BJ (cell line): ENCODE results near the gene JADE1. TPM values are rescaled to one million over a fixed set of nuclear protein-coding genes. Genes with fewer than 3 reads are reported as not detected.
A peak's percentile ranks its signal among the peaks of the same experiment; 100 is the strongest.

Experiments
- CTCF ChIA-PET: fragments of 350-600 bp; formaldehyde crosslinking; extraction: SDS; loops from one replicate; lab custom pipeline; 2021; ENCODE audit warnings: antibody characterized with exemption, inconsistent platforms; lab: Yijun Ruan, JAX
- POLR2A ChIA-PET: fragments of 300-600 bp; sonication (Branson Sonifier 250); formaldehyde crosslinking; extraction: SDS; loops from one replicate; lab custom pipeline; 2021; ENCODE audit warnings: antibody characterized with exemption; lab: Charles Lee
- DNase-seq: peaks from one replicate; pipeline ENCODE4 v3.0.0-alpha.2; 2011; ENCODE audit warnings: low read depth
- H3K27me3 ChIP-seq: 2 replicates; pipeline ENCODE4 v1.6.0; 2011; ENCODE audit warnings: low read length; ENCODE audit not compliant: control insufficient read depth, insufficient read depth
- H3K36me3 ChIP-seq: 2 replicates; pipeline ENCODE4 v1.5.1; 2011; ENCODE audit warnings: low read length; ENCODE audit not compliant: control insufficient read depth, insufficient read depth
- H3K4me3 ChIP-seq: 2 replicates; pipeline ENCODE4 v1.5.1; 2011; ENCODE audit warnings: low read depth, mild to moderate bottlenecking, control low read depth, low read length
- CTCF ChIP-seq: IDR thresholded peaks from 2 replicates; pipeline ENCODE4 v1.5.1; 2011; ENCODE audit warnings: low read depth, mild to moderate bottlenecking, control low read depth, inconsistent platforms, low read length, moderate library complexity; ENCODE audit not compliant: insufficient read depth
- polyA plus RNA-seq: library from polyadenylated mRNA; depleted of rRNA; stranded (reverse); fragments of >200 nt; gene quantifications from 2 replicates; pipeline ENCODE4 v1.2.3, GENCODE V29; 2011

Gene JADE1
- polyA plus RNA-seq, 1 experiment = 15.4 TPM

- Histone ChIP-seq H3K27me3 (peaks cover 2% of the 10 kb centered on the region; the same call in 1 of the 2 replicates), H3K4me3 (no peak overlapping the region), H3K36me3 (no peaks in the 10 kb centered on the region)
- no peak for TF ChIP-seq CTCF
- ChIA-PET CTCF (no interaction called here), POLR2A (no interaction called here)
- no peak for DNase-seq
Observed at GRCh38 chr4:128800284-128800683, 9.2 kb upstream of the JADE1 start.

DNA sequence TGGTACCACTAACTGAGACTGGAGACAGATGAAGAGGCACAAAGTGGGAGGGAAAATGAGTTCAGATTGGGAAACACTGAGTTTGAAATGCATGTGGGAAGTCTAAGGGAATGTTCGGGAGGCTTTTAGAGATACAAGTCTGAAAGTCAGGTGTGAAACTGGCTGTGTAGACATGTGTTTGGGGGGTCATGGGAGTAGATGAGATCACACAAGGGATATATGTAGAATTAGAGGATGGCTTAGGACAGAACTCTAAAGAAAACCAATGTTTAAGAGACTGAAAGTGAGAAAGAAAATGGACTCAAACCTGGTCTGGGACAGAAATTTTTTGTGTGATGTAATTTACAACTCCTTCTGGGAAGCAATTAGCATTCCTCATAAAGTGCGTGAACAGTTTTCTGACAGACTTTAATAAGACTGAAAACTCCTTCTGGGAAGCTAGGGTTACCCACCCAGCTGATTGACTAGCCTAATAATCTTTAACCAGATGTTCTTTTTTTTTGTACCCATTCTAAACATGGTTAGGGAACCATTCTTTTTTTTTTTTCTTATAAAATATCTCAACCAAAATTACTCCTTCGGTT, 8.7 kb upstream of the JADE1 start:
- no peak for TF ChIP-seq CTCF
- ChIA-PET POLR2A (no interaction called here), CTCF (no interaction called here)
- H3K27me3 ChIP-seq = peaks cover 2% of the 10 kb centered on the region; the same call in 1 of the 2 replicates
- H3K36me3 ChIP-seq = no peaks in the 10 kb centered on the region
- DNase-seq = no peak
- H3K4me3 ChIP-seq = no peak overlapping the region

DNA sequence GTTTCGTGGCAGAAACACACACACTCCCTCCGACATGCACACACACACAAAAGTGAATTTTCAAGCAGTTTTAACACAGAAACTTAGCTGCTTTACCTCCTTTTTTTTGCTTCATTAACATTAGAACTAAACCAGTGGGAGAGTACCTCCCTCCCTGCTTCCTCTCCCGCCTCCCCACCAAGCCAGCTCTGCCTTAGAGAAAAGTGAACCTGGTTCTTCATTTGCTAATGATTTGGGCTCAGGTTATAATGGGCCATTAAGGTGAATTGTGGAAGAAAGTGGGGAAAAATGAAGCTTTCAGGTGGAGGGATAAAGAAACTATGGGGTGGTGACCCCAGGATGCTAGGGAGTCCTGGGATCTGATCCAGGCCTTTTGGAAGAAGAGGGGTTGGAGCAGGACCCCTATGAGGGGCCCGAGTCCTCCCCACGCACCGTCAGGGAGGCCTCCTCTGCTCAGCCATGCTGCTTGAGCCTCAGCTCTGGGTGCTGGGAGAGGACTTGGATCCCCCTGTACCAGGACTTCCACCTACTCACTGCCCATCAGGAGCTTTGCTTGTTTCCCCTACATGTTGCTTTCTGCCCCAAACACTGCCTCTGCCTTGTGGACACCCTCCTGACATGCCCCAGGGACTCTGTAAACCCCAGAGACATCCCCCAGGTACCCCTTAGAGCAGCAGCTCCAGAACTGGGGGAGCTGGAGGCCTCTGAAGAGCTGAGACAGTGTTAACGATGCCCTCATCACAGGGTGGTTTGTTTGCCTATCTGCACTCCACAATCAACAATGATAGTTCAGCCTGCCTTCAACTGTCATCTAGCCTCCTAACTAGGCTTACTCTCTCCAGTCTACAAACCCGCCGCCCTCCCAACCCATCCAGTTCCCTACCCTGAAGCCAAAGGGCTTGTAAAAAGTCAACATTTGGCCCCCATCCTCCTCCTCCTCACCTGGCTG, 6.5 kb upstream of the JADE1 start:
- no peak for DNase-seq
- no peak overlapping the region for H3K4me3 ChIP-seq
- H3K36me3 ChIP-seq = no peaks in the 10 kb centered on the region
- TF ChIP-seq CTCF = no peak
- CTCF ChIA-PET = no interaction called here
- peaks cover 2% of the 10 kb centered on the region; the same call in 1 of the 2 replicates for H3K27me3 ChIP-seq
- POLR2A ChIA-PET = no interaction called here

- no peak overlapping the region for H3K4me3 ChIP-seq
- POLR2A ChIA-PET = no interaction called here
- CTCF ChIA-PET = interaction anchor here (1.1 kb wide), 1 partner anchor 275 kb away, joined by 3 read pairs; no protein-coding TSS in a partner anchor
- DNase-seq = no peak
- H3K36me3 ChIP-seq = no peaks in the 10 kb centered on the region
- no peak for TF ChIP-seq CTCF
- H3K27me3 ChIP-seq = peaks cover 2% of the 10 kb centered on the region; the same call in 1 of the 2 replicates
Observed at GRCh38 chr4:128803783-128804182, 5.7 kb upstream of the JADE1 start.

DNA sequence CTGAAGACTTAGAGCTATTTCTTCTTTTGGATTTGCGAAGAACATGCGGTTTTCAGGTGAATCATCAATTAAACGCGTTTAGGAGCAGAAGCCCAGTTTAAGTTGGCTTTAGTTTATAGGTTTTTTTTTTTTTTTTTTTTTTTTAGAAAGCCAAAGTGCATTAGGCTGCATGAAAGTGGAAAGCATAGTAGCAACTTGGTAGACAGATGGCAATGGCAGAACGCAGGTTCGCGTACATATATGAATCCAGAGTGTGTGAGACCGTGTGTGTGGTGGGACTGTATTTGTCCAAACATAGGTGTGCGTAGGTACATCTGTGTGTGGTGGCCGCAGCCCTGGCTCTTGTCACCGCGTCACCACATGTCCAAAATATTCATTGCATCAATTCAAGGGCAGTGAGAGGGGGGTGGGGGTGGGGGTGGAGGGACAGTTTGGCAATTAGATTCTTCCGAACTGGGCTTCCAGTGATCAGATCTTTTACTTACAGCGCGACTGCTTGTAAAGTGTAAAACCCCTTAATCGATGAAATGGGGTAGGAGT, 901 bp downstream of the JADE1 start:
- Histone ChIP-seq H3K36me3 (no peaks in the 10 kb centered on the region), H3K4me3 (peak overlapping the region; percentile 73), H3K27me3 (no peaks in the 10 kb centered on the region)
- no peak for TF ChIP-seq CTCF
- CTCF ChIA-PET = interaction anchor here (0.6 to 2.6 kb wide), 3 partner anchors 248 to 426 kb away, joined by 3 to 14 read pairs (median 3); no protein-coding TSS in a partner anchor
- POLR2A ChIA-PET = interaction anchor here (0.7 kb wide), 1 partner anchor 257 kb away, joined by 7 read pairs; no protein-coding TSS in a partner anchor
- no peak for DNase-seq
